K562 (cell line): ENCODE measurements around the gene RELCH. TPM values are rescaled to one million over a fixed set of nuclear protein-coding genes. Genes with fewer than 3 reads are reported as not detected.
A peak's percentile ranks its signal among the peaks of the same experiment; 100 is the strongest.

ENCODE experiments used
- ATAC-seq: fragments of 200-7000 bp; cut with Tn5 transposase; 3 replicates; pipeline ENCODE4 v1.9.1; 2020; ENCODE audit warnings: moderate library complexity
- BruUV-seq: library from RNA; stranded (reverse); fragments of 400-500 nt; replicated peaks from 2 replicates; lab custom pipeline; 2021; lab: Mats Ljungman, UMichigan
- CTCF ChIA-PET: fragments of 300-600 bp; formaldehyde crosslinking; extraction: SDS; loops from one replicate; lab custom pipeline; 2021; ENCODE audit warnings: low intra/inter-chr PET ratio; lab: Yijun Ruan, JAX
- POLR2A ChIA-PET: fragments of 300-600, 350-650 bp; sonication (Branson Sonifier 250); formaldehyde crosslinking; extraction: SDS; loops from one replicate; lab custom pipeline; 2021; ENCODE audit warnings: antibody characterized with exemption, inconsistent platforms; lab: Yijun Ruan, JAX
- DNase-seq, 4 experiments: peaks; one replicate each; pipeline versions ENCODE4 v3.0.0 to v3.0.0-alpha.2; 2011 to 2018; ENCODE audit warnings: low spot score in 3 of 4, mixed read lengths in 3 of 4; ENCODE audit errors: extremely low read depth in 1 of 4
- FAIRE-seq: peaks from 2 replicates; lab custom pipeline; 2011; peaks lifted over from hg19 to GRCh38; lab: Jason Lieb, UNC
- H2AFZ ChIP-seq: 2 replicates; pipeline ENCODE4 v1.6.0; 2011; ENCODE audit warnings: low read depth, low read length, control low read depth, inconsistent platforms
- H3K27ac ChIP-seq: fragments of 200-600 bp; 3 replicates; pipeline ENCODE4 v1.8.0; 2011; ENCODE audit warnings: low read depth, mild to moderate bottlenecking, control low read depth, inconsistent platforms, low read length, moderate library complexity, mixed read lengths; ENCODE audit errors: extremely low read depth
- H3K27me3 ChIP-seq, 2 experiments: fragments of 300-600 bp in 1 of 2; 2 replicates in 1 of 2; 3 replicates in 1 of 2; pipeline versions ENCODE4 v1.6.0 to v1.8.0; 2011; ENCODE audit warnings: inconsistent platforms in 2 of 2, low read length in 2 of 2, mild to moderate bottlenecking in 1 of 2, mixed read lengths in 1 of 2, moderate library complexity in 1 of 2; ENCODE audit not compliant: control insufficient read depth in 2 of 2, insufficient read depth in 2 of 2
- H3K36me3 ChIP-seq: fragments of 300-600 bp; 3 replicates; pipeline ENCODE4 v1.8.0; 2011; ENCODE audit warnings: mild to moderate bottlenecking, low read length, inconsistent platforms; ENCODE audit not compliant: control insufficient read depth, insufficient read depth
- H3K4me1 ChIP-seq, 2 experiments: fragments of 200-600 bp in 1 of 2; replicated peaks in 1 of 2; 2 replicates in 1 of 2; 3 replicates in 1 of 2; pipeline versions ENCODE4 v1.5.1 to v1.8.0; 2011; ENCODE audit warnings: inconsistent platforms in 2 of 2, low read length in 2 of 2, mild to moderate bottlenecking in 1 of 2, mixed read lengths in 1 of 2, moderate library complexity in 1 of 2; ENCODE audit not compliant: control insufficient read depth in 2 of 2, insufficient read depth in 2 of 2
- H3K4me2 ChIP-seq: 2 replicates; pipeline ENCODE4 v1.6.1; 2011; ENCODE audit warnings: low read length, control low read depth, inconsistent platforms, mixed read lengths; ENCODE audit not compliant: insufficient read depth
- H3K4me3 ChIP-seq: fragments of 200-600 bp; sonication (generic), shearing (Covaris generic); 2 replicates; pipeline ENCODE4 v1.5.1; 2016; ENCODE audit warnings: control low read depth, inconsistent platforms
- H3K79me2 ChIP-seq: fragments of 200-600 bp; 3 replicates; pipeline ENCODE4 v1.8.0; 2011; ENCODE audit warnings: low read length, inconsistent platforms; ENCODE audit not compliant: control insufficient read depth, insufficient read depth
- H3K9ac ChIP-seq, 2 experiments: 2 replicates each; pipeline versions ENCODE4 v1.6.0 to v1.6.1; 2011; ENCODE audit warnings: low read depth in 2 of 2, low read length in 2 of 2, control low read depth in 1 of 2, inconsistent platforms in 1 of 2, mild to moderate bottlenecking in 1 of 2, mixed read lengths in 1 of 2; ENCODE audit not compliant: insufficient read depth in 1 of 2
- H3K9me1 ChIP-seq: one replicate; pipeline ENCODE4 v1.6.0; 2011; ENCODE audit warnings: inconsistent platforms, mild to moderate bottlenecking, low read length, moderate library complexity; ENCODE audit not compliant: control insufficient read depth, insufficient read depth
- H3K9me3 ChIP-seq: replicated peaks from 2 replicates; pipeline ENCODE4 v1.5.1; 2011; ENCODE audit warnings: low read depth, low read length, inconsistent platforms; ENCODE audit not compliant: control insufficient read depth, insufficient read depth
- H4K20me1 ChIP-seq: replicated peaks from 2 replicates; pipeline ENCODE4 v1.6.1; 2011; ENCODE audit warnings: low read length, inconsistent platforms, mixed read lengths; ENCODE audit not compliant: control insufficient read depth, insufficient read depth
- ZC3H11A ChIP-seq: IDR thresholded peaks from 2 replicates; pipeline ENCODE4 v1.6.1; 2012; ENCODE audit warnings: low read depth, low read length, improper control_type of control experiment
- WGBS: fragments of 100-300 bp; shearing (Covaris generic); methylation state at CpG from one replicate; pipeline ENCODE4 v1.1.6; 2016; ENCODE audit warnings: low coverage, mixed read lengths; ENCODE audit not compliant: insufficient coverage; ENCODE audit errors: missing lambda C conversion rate; 5-methylcytosine and 5-hydroxymethylcytosine counted together
- in situ Hi-C: fragments of 300-500 bp; cut with MboI; formaldehyde crosslinking; loops from 4 replicates; pipeline ENCODE4 v1.15.0; 2018; ENCODE audit warnings: inconsistent platforms, mixed read lengths
- intact Hi-C: fragments of 100-400 bp; cut with micrococcal nuclease; formaldehyde crosslinking; loops from 2 replicates; pipeline ENCODE4 v1.14.2; 2022
- polyA plus RNA-seq, 8 experiments: library from polyadenylated mRNA; depleted of rRNA in 4 of 8; stranded (reverse) in 5 of 8; unstranded in 3 of 8; fragments of >200 nt; fragmentation: Nextera tagmentation in 2 of 8; fragmentation: Illumina TruSeq in 1 of 8; extraction: Ambion mirVana in 2 of 8; extraction: Trizol in 1 of 8; gene quantifications; 2 replicates each; pipeline versions ENCODE4 v1.2.1 to v1.2.3, GENCODE V29; 2011 to 2014; ENCODE audit warnings: inconsistent platforms in 1 of 8, missing spikeins in 1 of 8
- total RNA-seq, 7 experiments: library from RNA; depleted of rRNA in 6 of 7; stranded (reverse); fragments of >200 nt in 6 of 7; fragmentation: Illumina TruSeq in 2 of 7; extraction: Trizol in 2 of 7; gene quantifications; 2 replicates each; pipeline versions ENCODE4 v1.2.1 to v1.2.3, GENCODE V29; 2011 to 2021; ENCODE audit warnings: low replicate concordance in 1 of 7
- TF ChIP-seq, protein P1 (sequence below), 2 experiments: fragments of 450-650 bp in 1 of 2; sonication (generic) in 1 of 2; formaldehyde crosslinking in 1 of 2; IDR thresholded peaks; 2 replicates each; pipeline versions ENCODE4 v1.7.1 to v1.9.0; 2016 to 2022; ENCODE audit warnings: inconsistent platforms in 1 of 2, mild to moderate bottlenecking in 1 of 2, missing genetic modification reagents in 1 of 2

Gene RELCH
- total and polyA plus RNA-seq, 9 of the 15 experiments (the other 6 are each of a cell fraction or from before 2014, with no cell fraction given): 1.4 to 13.6 (median 7.6) TPM

DNA sequence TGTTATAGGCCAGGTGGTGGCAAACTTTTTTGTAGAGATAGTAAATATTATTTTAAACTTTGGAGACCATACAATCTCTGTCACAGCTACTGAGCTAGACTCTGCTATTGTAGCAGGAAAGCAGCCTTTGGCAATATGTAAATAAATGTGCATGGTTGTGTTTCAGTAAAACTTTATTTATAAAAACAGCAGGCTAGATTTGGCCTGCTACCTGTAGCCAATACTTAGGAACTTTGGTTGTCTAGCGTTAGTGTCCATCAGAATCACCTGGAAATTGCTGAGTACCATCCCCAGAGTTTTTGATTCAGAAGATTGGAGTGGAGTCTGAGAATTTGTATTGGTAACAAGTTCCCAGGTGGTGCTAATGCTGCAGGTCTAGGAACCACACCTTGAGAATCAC lies 114.3 kb downstream of the RELCH start:
- Histone ChIP-seq H3K4me1 (no peaks in the 10 kb centered on the region), H3K27me3 (no peaks in the 10 kb centered on the region), H3K4me2 (no peak overlapping the region), H3K9me1 (no peaks in the 10 kb centered on the region), H3K36me3 (peaks cover 21% of the 10 kb centered on the region; the same call in 2 of the 3 replicates), H3K9me3 (no peaks in the 10 kb centered on the region), H3K9ac (no peak overlapping the region), H3K4me3 (no peak overlapping the region), H4K20me1 (no peaks in the 10 kb centered on the region), H3K27ac (no peak overlapping the region), H3K79me2 (no peaks in the 10 kb centered on the region), H2AFZ (no peak overlapping the region)
- FAIRE-seq (no peak), DNase-seq (no peak), ATAC-seq (no peak)
- WGBS: 100% methylated on average over 1 of the region's 1 CpG
- ChIA-PET POLR2A (no interaction called here), CTCF (no interaction called here)
- no TSS peak for BruUV-seq
- in situ Hi-C loops: no loop called here
- intact Hi-C loops: no loop called here
- TF ChIP-seq, protein P1, sequence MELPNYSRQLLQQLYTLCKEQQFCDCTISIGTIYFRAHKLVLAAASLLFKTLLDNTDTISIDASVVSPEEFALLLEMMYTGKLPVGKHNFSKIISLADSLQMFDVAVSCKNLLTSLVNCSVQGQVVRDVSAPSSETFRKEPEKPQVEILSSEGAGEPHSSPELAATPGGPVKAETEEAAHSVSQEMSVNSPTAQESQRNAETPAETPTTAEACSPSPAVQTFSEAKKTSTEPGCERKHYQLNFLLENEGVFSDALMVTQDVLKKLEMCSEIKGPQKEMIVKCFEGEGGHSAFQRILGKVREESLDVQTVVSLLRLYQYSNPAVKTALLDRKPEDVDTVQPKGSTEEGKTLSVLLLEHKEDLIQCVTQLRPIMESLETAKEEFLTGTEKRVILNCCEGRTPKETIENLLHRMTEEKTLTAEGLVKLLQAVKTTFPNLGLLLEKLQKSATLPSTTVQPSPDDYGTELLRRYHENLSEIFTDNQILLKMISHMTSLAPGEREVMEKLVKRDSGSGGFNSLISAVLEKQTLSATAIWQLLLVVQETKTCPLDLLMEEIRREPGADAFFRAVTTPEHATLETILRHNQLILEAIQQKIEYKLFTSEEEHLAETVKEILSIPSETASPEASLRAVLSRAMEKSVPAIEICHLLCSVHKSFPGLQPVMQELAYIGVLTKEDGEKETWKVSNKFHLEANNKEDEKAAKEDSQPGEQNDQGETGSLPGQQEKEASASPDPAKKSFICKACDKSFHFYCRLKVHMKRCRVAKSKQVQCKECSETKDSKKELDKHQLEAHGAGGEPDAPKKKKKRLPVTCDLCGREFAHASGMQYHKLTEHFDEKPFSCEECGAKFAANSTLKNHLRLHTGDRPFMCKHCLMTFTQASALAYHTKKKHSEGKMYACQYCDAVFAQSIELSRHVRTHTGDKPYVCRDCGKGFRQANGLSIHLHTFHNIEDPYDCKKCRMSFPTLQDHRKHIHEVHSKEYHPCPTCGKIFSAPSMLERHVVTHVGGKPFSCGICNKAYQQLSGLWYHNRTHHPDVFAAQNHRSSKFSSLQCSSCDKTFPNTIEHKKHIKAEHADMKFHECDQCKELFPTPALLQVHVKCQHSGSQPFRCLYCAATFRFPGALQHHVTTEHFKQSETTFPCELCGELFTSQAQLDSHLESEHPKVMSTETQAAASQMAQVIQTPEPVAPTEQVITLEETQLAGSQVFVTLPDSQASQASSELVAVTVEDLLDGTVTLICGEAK (IDR thresholded peaks at IDR 0.05): peak; percentile 65
- TF ChIP-seq, protein P1 (CRISPR knock-in tag; IDR thresholded peaks at IDR 0.05): no peak
- TF ChIP-seq ZC3H11A: no peak
